HG03520 (cell line): ENCODE results near the gene ABHD14A.
"Not testable (repeated sequence)": the region's sequence is repeated elsewhere in the genome, so short reads cannot be mapped to it uniquely, and the experiment has no call there.

Experiments used
- ATAC-seq: cut with Tn5 transposase; IDR thresholded peaks from one replicate; pipeline ENCODE4 v1.9.1; 2021; ENCODE audit warnings: mild to moderate bottlenecking, moderate library complexity; ENCODE audit not compliant: unreplicated experiment

The ABHD14A gene

GRCh38 chr3:51974963-51975851 lies at the start of gene ABHD14A:
TSS of gene ABHD14A (plus strand) at chr3:51975064. CDS start at chr3:51975136, 72 bp downstream.
- peak; percentile 44 for ATAC-seq

- no peak for ATAC-seq
Measured at GRCh38 chr3:51927061-51927977, 47.5 kb upstream of the ABHD14A start.

- ATAC-seq = no peak
Measured at GRCh38 chr3:51928438-51928837, 46.4 kb upstream of the ABHD14A start.

GRCh38 chr3:51928981-51929380 lies 45.9 kb upstream of the ABHD14A start:
- not testable (repeated sequence) for ATAC-seq

GRCh38 chr3:51929420-51930003 lies 45.4 kb upstream of the ABHD14A start:
- ATAC-seq = no peak

- no peak for ATAC-seq
Measured at GRCh38 chr3:51930439-51930838, 44.4 kb upstream of the ABHD14A start.

- no peak for ATAC-seq
Measured at GRCh38 chr3:51931756-51932155, 43.1 kb upstream of the ABHD14A start.

GRCh38 chr3:51932471-51933370 lies 42.1 kb upstream of the ABHD14A start:
- no peak for ATAC-seq

- ATAC-seq = no peak
Measured at GRCh38 chr3:51933471-51934138, 41.3 kb upstream of the ABHD14A start.

- ATAC-seq = no peak
Measured at GRCh38 chr3:51934139-51934850, 40.6 kb upstream of the ABHD14A start.

GRCh38 chr3:51934991-51935885 lies 39.6 kb upstream of the ABHD14A start:
- no peak for ATAC-seq

- no peak for ATAC-seq
Measured at GRCh38 chr3:51935886-51936755, 38.7 kb upstream of the ABHD14A start.

GRCh38 chr3:51937014-51937413 lies 37.9 kb upstream of the ABHD14A start:
- ATAC-seq = no peak

GRCh38 chr3:51937611-51938450 lies 37.0 kb upstream of the ABHD14A start:
- no peak for ATAC-seq

- no peak for ATAC-seq
Measured at GRCh38 chr3:51938780-51939425, 36.0 kb upstream of the ABHD14A start.
